ENCODE results near the gene PEPD.

The PEPD gene

GRCh38 chr19:33471111-33471996 is 50.2 kb downstream of the PEPD start:
- no peak for DNase-seq

- no peak for DNase-seq
These were observed 50.9 kb downstream of the PEPD start for GRCh38 chr19:33470686-33471085.

- no peak for DNase-seq
These were observed 51.6 kb downstream of the PEPD start for GRCh38 chr19:33470040-33470330.

GRCh38 chr19:33469171-33470039 is 52.2 kb downstream of the PEPD start:
- DNase-seq = no peak

- DNase-seq = no peak
These were observed 53.0 kb downstream of the PEPD start for GRCh38 chr19:33468361-33469170.

GRCh38 chr19:33467851-33468250 is 53.7 kb downstream of the PEPD start:
- DNase-seq = no peak

- DNase-seq = no peak
These were observed 55.8 kb downstream of the PEPD start for GRCh38 chr19:33465834-33466233.

GRCh38 chr19:33465371-33465770 is 56.2 kb downstream of the PEPD start:
- no peak for DNase-seq

GRCh38 chr19:33464733-33465115 is 56.9 kb downstream of the PEPD start:
- DNase-seq = no peak

GRCh38 chr19:33464010-33464732 is 57.4 kb downstream of the PEPD start:
- no peak for DNase-seq

- DNase-seq = no peak
These were observed 58.4 kb downstream of the PEPD start for GRCh38 chr19:33463199-33463598.

GRCh38 chr19:33462112-33462791 is 59.3 kb downstream of the PEPD start:
- no peak for DNase-seq

GRCh38 chr19:33461256-33462111 is 60.1 kb downstream of the PEPD start:
- DNase-seq = no peak

- DNase-seq = no peak
These were observed 61.2 kb downstream of the PEPD start for GRCh38 chr19:33460221-33460908.

- DNase-seq = no peak
These were observed 62.1 kb downstream of the PEPD start for GRCh38 chr19:33459222-33460090.

GRCh38 chr19:33458807-33459206 is 62.8 kb downstream of the PEPD start:
- DNase-seq = no peak

GRCh38 chr19:33458171-33458633 is 63.4 kb downstream of the PEPD start:
- DNase-seq = no peak

- DNase-seq = no peak
These were observed 64.8 kb downstream of the PEPD start for GRCh38 chr19:33456845-33457220.
